B cell (primary cell): ENCODE measurements around the gene CAVIN1. TPM values are rescaled to one million over a fixed set of nuclear protein-coding genes. Genes with fewer than 3 reads are reported as not detected.
"Not testable (repeated sequence)": the region's sequence is repeated elsewhere in the genome, so short reads cannot be mapped to it uniquely, and the experiment has no call there.

Source experiments
- ATAC-seq: fragments of 200-7000 bp; cut with Tn5 transposase; one replicate; pipeline ENCODE4 v1.10.0; 2021; ENCODE audit warnings: low read depth, mild to moderate bottlenecking, moderate number of reproducible peaks, moderate library complexity
- CTCF ChIA-PET: fragments of 350-600 bp; sonication (Branson Sonifier 250); formaldehyde crosslinking; loops from one replicate; lab custom pipeline; 2021; ENCODE audit warnings: antibody characterized with exemption, inconsistent platforms; lab: Charles Lee
- POLR2A ChIA-PET: fragments of 350-600 bp; sonication (Branson Sonifier 250); formaldehyde crosslinking; loops from one replicate; lab custom pipeline; 2021; ENCODE audit warnings: antibody characterized with exemption; lab: Charles Lee
- DNase-seq: peaks from one replicate; pipeline ENCODE4 v3.0.0; 2013
- H2AFZ ChIP-seq: 2 replicates; pipeline ENCODE4 v1.6.1; 2012; ENCODE audit warnings: mild to moderate bottlenecking, low read depth, low read length; ENCODE audit not compliant: insufficient read depth, poor library complexity, severe bottlenecking
- H3K27ac ChIP-seq, 2 donors: 1 replicate in 1 of 2; 2 replicates in 1 of 2; pipeline ENCODE4 v1.5.1; 2012 to 2013; ENCODE audit warnings: low read length in 2 of 2, mild to moderate bottlenecking in 2 of 2, moderate library complexity in 1 of 2
- H3K27me3 ChIP-seq, 4 experiments: fragments of 200-600 bp in 1 of 4; sonication (generic) in 1 of 4; replicated peaks in 1 of 4; 1 replicate in 2 of 4; 2 replicates in 2 of 4; pipeline versions ENCODE4 v1.6.1 to v1.7.0; 2013 to 2016; ENCODE audit warnings: low read length in 3 of 4, mild to moderate bottlenecking in 2 of 4, mixed read lengths in 1 of 4, moderate library complexity in 1 of 4; ENCODE audit not compliant: insufficient read depth in 4 of 4, control insufficient read depth in 3 of 4; ENCODE audit errors: control extremely low read depth in 1 of 4
- H3K36me3 ChIP-seq, 2 experiments: replicated peaks in 1 of 2; 1 replicate in 1 of 2; 2 replicates in 1 of 2; pipeline versions ENCODE4 v1.6.1 to v1.7.1; 2013; ENCODE audit warnings: low read length in 1 of 2; ENCODE audit not compliant: insufficient read depth in 2 of 2, control insufficient read depth in 1 of 2; ENCODE audit errors: control extremely low read depth in 1 of 2, extremely low read depth in 1 of 2
- H3K4me1 ChIP-seq, 2 donors: fragments of 200-600 bp in 1 of 2; sonication (generic) in 1 of 2; 1 replicate in 1 of 2; 2 replicates in 1 of 2; pipeline versions ENCODE4 v1.5.1 to v1.6.1; 2013 to 2017; ENCODE audit warnings: low read length in 2 of 2; ENCODE audit not compliant: control insufficient read depth in 2 of 2, insufficient read depth in 2 of 2
- H3K4me2 ChIP-seq: replicated peaks from 2 replicates; pipeline ENCODE3; 2012; ENCODE audit warnings: mild to moderate bottlenecking, low read depth, low read length; ENCODE audit not compliant: poor library complexity, severe bottlenecking
- H3K4me3 ChIP-seq, 5 experiments: fragments of 200-600 bp in 1 of 5; sonication (generic) in 1 of 5; 1 replicate in 3 of 5; 2 replicates in 2 of 5; pipeline versions ENCODE4 v1.5.1 to v1.7.0; 2011 to 2016; ENCODE audit warnings: low read length in 4 of 5, mild to moderate bottlenecking in 4 of 5, low read depth in 2 of 5, control low read depth in 1 of 5, moderate library complexity in 1 of 5; ENCODE audit not compliant: insufficient read depth in 1 of 5; ENCODE audit errors: control extremely low read depth in 1 of 5, extremely low read depth in 1 of 5
- H3K79me2 ChIP-seq: fragments of 200-600 bp; sonication (generic); one replicate; pipeline ENCODE4 v1.6.0; 2016; ENCODE audit warnings: low read length; ENCODE audit not compliant: control insufficient read depth, insufficient read depth
- H3K9ac ChIP-seq: fragments of 200-600 bp; sonication (generic); 2 replicates; pipeline ENCODE4 v1.6.1; 2017; ENCODE audit warnings: mild to moderate bottlenecking, low read length, moderate library complexity
- H3K9me3 ChIP-seq, 3 donors: one replicate each; pipeline versions ENCODE4 v1.6.1 to v1.7.1; 2013; ENCODE audit warnings: low read length in 2 of 3; ENCODE audit not compliant: control insufficient read depth in 2 of 3, insufficient read depth in 1 of 3; ENCODE audit errors: control extremely low read depth in 1 of 3
- H4K20me1 ChIP-seq: 2 replicates; pipeline ENCODE4 v1.6.0; 2012; ENCODE audit warnings: mild to moderate bottlenecking, low read length; ENCODE audit not compliant: insufficient read depth, control insufficient read depth, poor library complexity, severe bottlenecking
- H3K27ac Mint-ChIP-seq: one replicate; pipeline ENCODE4 v1.8.0; 2021; ENCODE audit warnings: mixed read lengths
- H3K27me3 Mint-ChIP-seq: one replicate; pipeline ENCODE4 v1.8.0; 2021; ENCODE audit warnings: mixed read lengths
- H3K4me1 Mint-ChIP-seq: one replicate; pipeline ENCODE4 v1.8.0; 2021; ENCODE audit warnings: mixed read lengths
- H3K4me3 Mint-ChIP-seq: one replicate; pipeline ENCODE4 v1.8.0; 2021; ENCODE audit warnings: mixed read lengths
- H3K9me3 Mint-ChIP-seq: one replicate; pipeline ENCODE4 v1.8.0; 2022; ENCODE audit warnings: mixed read lengths; ENCODE audit not compliant: insufficient read depth
- CTCF ChIP-seq: fragments of 200-600 bp; IDR thresholded peaks from one replicate; pipeline ENCODE4 v1.8.0; 2022; ENCODE audit warnings: antibody characterized with exemption, mild to moderate bottlenecking
- EZH2 ChIP-seq: IDR thresholded peaks from 2 replicates; pipeline ENCODE4 v1.6.1; 2012; ENCODE audit warnings: borderline replicate concordance, low read depth, mild to moderate bottlenecking, moderate library complexity, low read length; ENCODE audit not compliant: insufficient read depth, poor library complexity, severe bottlenecking
- WGBS: methylation state at CpG from one replicate; pipeline ENCODE4 v1.1.5; 2013; ENCODE audit warnings: missing lambda C conversion rate; ENCODE audit not compliant: insufficient coverage; 5-methylcytosine and 5-hydroxymethylcytosine counted together
- intact Hi-C: fragments of 100-400 bp; cut with micrococcal nuclease; formaldehyde crosslinking; loops from one replicate; pipeline ENCODE4 v1.10.0; 2022
- polyA plus RNA-seq: library from polyadenylated mRNA; depleted of rRNA; stranded (reverse); fragments of >200 nt; gene quantifications from 2 replicates; pipeline ENCODE4 v1.2.3, GENCODE V29; 2012
- total RNA-seq, 2 donors: library from RNA; stranded (reverse); fragments of 120-200 nt in 1 of 2; gene quantifications; 1 replicate in 1 of 2; 2 replicates in 1 of 2; pipeline versions ENCODE4 v1.2.3 to v1.2.4, GENCODE V29; 2013 to 2022

Gene CAVIN1
- total and polyA plus RNA-seq, 2 donors (not counting 1 experiment from before 2014, with no cell fraction given), result not detected

- Mint-ChIP-seq H3K4me1 (peaks cover 3% of the 10 kb centered on the region), H3K9me3 (no peaks in the 10 kb centered on the region), H3K4me3 (no peak overlapping the region), H3K27me3 (no peaks in the 10 kb centered on the region), H3K27ac (no peak overlapping the region)
- Histone ChIP-seq H4K20me1 (no peaks in the 10 kb centered on the region), H3K9me3 (no peaks in the 10 kb centered on the region), H3K27me3 (peaks cover 0 to 6% (median 0%) of the 10 kb centered on the region in 4 experiments), H3K4me2 (no peak overlapping the region), H3K27ac (no peak overlapping the region), H3K4me1 (no peaks in the 10 kb centered on the region), H3K36me3 (no peaks in the 10 kb centered on the region), H3K9ac (no peak overlapping the region), H2AFZ (no peak overlapping the region), H3K4me3 (no peak overlapping the region), H3K79me2 (no peaks in the 10 kb centered on the region)
- intact Hi-C loops, result no loop called here
- POLR2A ChIA-PET, result interaction anchor here (0.6 kb wide), 1 partner anchor 357 kb away, joined by 3 read pairs; no protein-coding TSS in a partner anchor
- TF ChIP-seq EZH2, result no peak
- TF ChIP-seq CTCF, result no peak
- ATAC-seq (no peak), DNase-seq (no peak)
- 75% methylated on average over 2 of the region's 2 CpGs for whole genome bisulfite sequencing
- CTCF ChIA-PET, result interaction anchor here (0.8 to 2.9 kb wide), 4 partner anchors 10 to 78 kb away, joined by 3 to 21 read pairs (median 5); partner anchors contain the start of gene STAT3
These were observed 23.9 kb downstream of the CAVIN1 start for GRCh38 chr17:42399121-42399520.

GRCh38 chr17:42395601-42396000 lies 27.5 kb downstream of the CAVIN1 start:
- H2AFZ ChIP-seq, H3K27ac Mint-ChIP-seq, ATAC-seq, H3K36me3 ChIP-seq, H3K27me3 Mint-ChIP-seq, H3K79me2 ChIP-seq, H3K27me3 ChIP-seq, intact Hi-C loops, H3K27ac ChIP-seq, H3K9ac ChIP-seq, H3K4me3 ChIP-seq, H4K20me1 ChIP-seq, H3K9me3 ChIP-seq, H3K4me3 Mint-ChIP-seq, H3K4me2 ChIP-seq, DNase-seq, H3K9me3 Mint-ChIP-seq: not testable (repeated sequence)
- H3K4me1 Mint-ChIP-seq, result peaks cover 16% of the 10 kb centered on the region
- WGBS, result 100% methylated on average over 2 of the region's 8 CpGs
- peaks cover 0 to 14% of the 10 kb centered on the region in 2 donors for H3K4me1 ChIP-seq
- ChIA-PET POLR2A (interaction anchor here (0.6 kb wide), 1 partner anchor 82 kb away, joined by 4 read pairs; no protein-coding TSS in a partner anchor), CTCF (interaction anchor here (0.5 to 2.6 kb wide), 3 partner anchors 11 to 131 kb away, joined by 3 to 11 read pairs (median 5); no protein-coding TSS in a partner anchor)
